Fibroblast of lung (primary cell): ENCODE results near the gene C10orf71. TPM values are rescaled to one million over a fixed set of nuclear protein-coding genes. Genes with fewer than 3 reads are reported as not detected.

Source experiments
- DNase-seq, 2 donors: peaks; one replicate each; pipeline versions ENCODE4 v3.0.0 to v3.0.0-alpha.2; 2010; ENCODE audit warnings: low read depth in 2 of 2
- H2AFZ ChIP-seq: 2 replicates; pipeline ENCODE4 v1.5.1; 2012; ENCODE audit warnings: low read length, control low read depth, inconsistent platforms
- H3K27ac ChIP-seq: 2 replicates; pipeline ENCODE4 v1.5.1; 2011; ENCODE audit warnings: low read length, control low read depth; ENCODE audit not compliant: insufficient read depth
- H3K27me3 ChIP-seq: 2 replicates; pipeline ENCODE4 v1.5.1; 2011; ENCODE audit warnings: mild to moderate bottlenecking, low read length; ENCODE audit not compliant: control insufficient read depth, insufficient read depth
- H3K36me3 ChIP-seq: 2 replicates; pipeline ENCODE4 v1.5.1; 2011; ENCODE audit warnings: low read length; ENCODE audit not compliant: control insufficient read depth, insufficient read depth
- H3K4me1 ChIP-seq: 2 replicates; pipeline ENCODE4 v1.5.1; 2011; ENCODE audit warnings: low read length; ENCODE audit not compliant: control insufficient read depth, insufficient read depth; ENCODE audit errors: extremely low read depth
- H3K4me2 ChIP-seq: 2 replicates; pipeline ENCODE4 v1.5.1; 2011; ENCODE audit warnings: low read length, control low read depth; ENCODE audit not compliant: insufficient read depth; ENCODE audit errors: extremely low read depth
- H3K4me3 ChIP-seq, 4 experiments: fragments of 200-600 bp in 1 of 4; sonication (generic) in 1 of 4; replicated peaks in 1 of 4; 2 replicates each; pipeline ENCODE4 v1.5.1; 2011 to 2016; ENCODE audit warnings: low read length in 4 of 4, low read depth in 3 of 4, mild to moderate bottlenecking in 3 of 4, control low read depth in 2 of 4, inconsistent platforms in 1 of 4, mixed read lengths in 1 of 4; ENCODE audit not compliant: insufficient read depth in 1 of 4; ENCODE audit errors: control extremely low read depth in 1 of 4
- H3K79me2 ChIP-seq: 2 replicates; pipeline ENCODE4 v1.5.1; 2012; ENCODE audit warnings: mild to moderate bottlenecking, low read length, inconsistent platforms; ENCODE audit not compliant: control insufficient read depth, insufficient read depth
- H3K9ac ChIP-seq: 2 replicates; pipeline ENCODE4 v1.5.1; 2011; ENCODE audit warnings: mild to moderate bottlenecking, low read length, control low read depth; ENCODE audit not compliant: insufficient read depth
- H3K9me3 ChIP-seq: 2 replicates; pipeline ENCODE4 v1.5.1; 2012; ENCODE audit warnings: low read depth, low read length; ENCODE audit not compliant: control insufficient read depth, insufficient read depth
- H4K20me1 ChIP-seq: 2 replicates; pipeline ENCODE4 v1.5.1; 2011; ENCODE audit warnings: low read length; ENCODE audit not compliant: control insufficient read depth, insufficient read depth; ENCODE audit errors: extremely low read depth
- CTCF ChIP-seq, 2 donors: IDR thresholded peaks in 1 of 2; conservative IDR thresholded peaks in 1 of 2; 1 replicate in 1 of 2; 2 replicates in 1 of 2; pipeline ENCODE4 v1.5.1; 2011 to 2012; ENCODE audit warnings: low read length in 2 of 2, control low read depth in 1 of 2, inconsistent platforms in 1 of 2, low read depth in 1 of 2, mild to moderate bottlenecking in 1 of 2
- EZH2 ChIP-seq: IDR thresholded peaks from 2 replicates; pipeline ENCODE4 v1.5.1; 2012; ENCODE audit warnings: low read length, control low read depth, mild to moderate bottlenecking; ENCODE audit errors: missing control alignments
- polyA plus RNA-seq, 2 donors: library from polyadenylated mRNA; depleted of rRNA in 1 of 2; stranded (reverse) in 1 of 2; unstranded in 1 of 2; fragments of >200 nt; gene quantifications; 2 replicates each; pipeline ENCODE4 v1.2.1, GENCODE V29; 2011 to 2012; ENCODE audit warnings: missing spikeins in 1 of 2
- total RNA-seq: library from RNA; depleted of rRNA; stranded (reverse); fragments of >200 nt; gene quantifications from 2 replicates; pipeline ENCODE4 v1.2.1, GENCODE V29; 2014

C10orf71 gene
- total and polyA plus RNA-seq, 2 donors (not counting 1 experiment from before 2014, with no cell fraction given): not detected

GRCh38 chr10:49253340-49253906 is 45.5 kb upstream of the C10orf71 start:
- no peaks in the 10 kb centered on the region for H3K79me2 ChIP-seq
- TF ChIP-seq CTCF (conservative IDR thresholded peaks at IDR 0.05 in 1 of 2, IDR thresholded peaks at IDR 0.05 in 1 of 2; ENCODE audit: low read depth in 1 of 2, low read length in 2 of 2): no peak
- no peak for TF ChIP-seq EZH2
- H3K4me2 ChIP-seq: no peak overlapping the region
- H3K4me1 ChIP-seq: no peaks in the 10 kb centered on the region
- H3K36me3 ChIP-seq: no peaks in the 10 kb centered on the region
- no peak overlapping the region for H3K4me3 ChIP-seq
- H2AFZ ChIP-seq: no peak overlapping the region
- no peak for DNase-seq
- H3K27me3 ChIP-seq: peaks cover 3% of the 10 kb centered on the region
- no peak overlapping the region for H3K9ac ChIP-seq
- no peak overlapping the region for H3K27ac ChIP-seq
- no peaks in the 10 kb centered on the region for H4K20me1 ChIP-seq
- H3K9me3 ChIP-seq: no peaks in the 10 kb centered on the region

GRCh38 chr10:49254150-49254549 is 44.8 kb upstream of the C10orf71 start:
- no peak overlapping the region for H3K27ac ChIP-seq
- no peaks in the 10 kb centered on the region for H3K79me2 ChIP-seq
- H2AFZ ChIP-seq: no peak overlapping the region
- TF ChIP-seq CTCF (conservative IDR thresholded peaks at IDR 0.05 in 1 of 2, IDR thresholded peaks at IDR 0.05 in 1 of 2; ENCODE audit: low read depth in 1 of 2, low read length in 2 of 2): no peak
- no peaks in the 10 kb centered on the region for H3K36me3 ChIP-seq
- no peaks in the 10 kb centered on the region for H4K20me1 ChIP-seq
- no peak overlapping the region for H3K4me3 ChIP-seq
- H3K27me3 ChIP-seq: peaks cover 3% of the 10 kb centered on the region
- H3K9me3 ChIP-seq: no peaks in the 10 kb centered on the region
- no peak overlapping the region for H3K4me2 ChIP-seq
- DNase-seq: no peak
- no peaks in the 10 kb centered on the region for H3K4me1 ChIP-seq
- no peak overlapping the region for H3K9ac ChIP-seq

GRCh38 chr10:49254556-49255318 is 44.2 kb upstream of the C10orf71 start:
- no peak overlapping the region for H2AFZ ChIP-seq
- no peaks in the 10 kb centered on the region for H3K4me1 ChIP-seq
- TF ChIP-seq CTCF (conservative IDR thresholded peaks at IDR 0.05 in 1 of 2, IDR thresholded peaks at IDR 0.05 in 1 of 2; ENCODE audit: low read depth in 1 of 2, low read length in 2 of 2) (no peak), EZH2 (no peak)

More at GRCh38 chr10:49254556-49255318, 44.2 kb upstream of the C10orf71 start:
- H3K4me2 ChIP-seq: no peak overlapping the region
- no peak overlapping the region for H3K4me3 ChIP-seq
- H3K36me3 ChIP-seq: no peaks in the 10 kb centered on the region
- peaks cover 3% of the 10 kb centered on the region for H3K27me3 ChIP-seq
- no peak for DNase-seq
- H4K20me1 ChIP-seq: no peaks in the 10 kb centered on the region
- no peaks in the 10 kb centered on the region for H3K9me3 ChIP-seq
- no peak overlapping the region for H3K27ac ChIP-seq
- no peak overlapping the region for H3K9ac ChIP-seq
- H3K79me2 ChIP-seq: no peaks in the 10 kb centered on the region
